Forelimb muscle (tissue), 1 donor: Measurements from ENCODE around the gene SNX20. TPM values are rescaled to one million over a fixed set of nuclear protein-coding genes. Genes with fewer than 3 reads are reported as not detected.

Source experiments
- DNase-seq: peaks from one replicate; pipeline ENCODE4 v3.0.0-alpha.2; 2013; ENCODE audit warnings: low read depth
- polyA plus RNA-seq: library from polyadenylated mRNA; unstranded; fragments of 120-200 nt; gene quantifications from one replicate; pipeline ENCODE4 v1.2.1, GENCODE V29; 2013; ENCODE audit not compliant: insufficient read length

Gene SNX20
- polyA plus RNA-seq, 1 donor = 1.6 TPM

DNA sequence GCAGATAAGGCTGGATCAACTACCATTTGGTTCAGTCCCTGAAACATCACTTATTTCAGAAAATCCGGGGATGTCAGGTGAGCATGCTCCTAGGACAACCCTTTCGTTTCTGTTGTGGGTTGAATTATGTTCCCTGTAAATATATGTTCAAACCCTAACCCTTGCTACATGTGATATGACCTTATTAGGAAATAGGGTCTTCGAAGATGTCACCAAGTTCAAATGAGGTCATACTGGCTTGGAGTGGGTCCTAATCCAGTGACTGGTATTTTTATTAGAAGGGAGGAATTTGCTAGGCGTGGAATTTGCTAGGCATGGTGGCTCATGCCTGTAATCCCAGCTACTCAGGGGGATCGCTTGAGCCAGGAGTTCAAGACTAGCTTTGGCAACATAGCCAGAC lies 21.3 kb downstream of the SNX20 start:
- DNase-seq = no peak

DNA sequence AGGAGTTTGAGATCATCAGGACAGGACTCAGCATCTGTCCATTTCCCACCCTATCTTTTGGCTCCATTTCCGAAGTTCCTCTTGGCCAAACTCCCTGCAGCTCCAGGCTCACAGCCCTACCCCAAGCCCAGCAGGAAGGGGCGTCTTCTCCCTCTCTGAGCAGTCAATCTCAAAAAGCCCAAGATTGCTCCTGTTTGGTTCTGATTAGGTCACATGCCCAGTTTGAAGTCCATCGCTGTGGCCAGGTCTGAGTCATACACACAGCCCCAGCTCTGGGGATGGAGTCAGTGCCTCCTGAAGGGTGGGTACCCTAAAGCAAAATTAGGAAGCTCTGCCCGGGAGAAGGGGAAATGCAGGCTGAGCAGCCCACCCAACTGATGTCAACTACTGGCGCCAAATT lies 23.9 kb downstream of the SNX20 start:
- DNase-seq = no peak

DNA sequence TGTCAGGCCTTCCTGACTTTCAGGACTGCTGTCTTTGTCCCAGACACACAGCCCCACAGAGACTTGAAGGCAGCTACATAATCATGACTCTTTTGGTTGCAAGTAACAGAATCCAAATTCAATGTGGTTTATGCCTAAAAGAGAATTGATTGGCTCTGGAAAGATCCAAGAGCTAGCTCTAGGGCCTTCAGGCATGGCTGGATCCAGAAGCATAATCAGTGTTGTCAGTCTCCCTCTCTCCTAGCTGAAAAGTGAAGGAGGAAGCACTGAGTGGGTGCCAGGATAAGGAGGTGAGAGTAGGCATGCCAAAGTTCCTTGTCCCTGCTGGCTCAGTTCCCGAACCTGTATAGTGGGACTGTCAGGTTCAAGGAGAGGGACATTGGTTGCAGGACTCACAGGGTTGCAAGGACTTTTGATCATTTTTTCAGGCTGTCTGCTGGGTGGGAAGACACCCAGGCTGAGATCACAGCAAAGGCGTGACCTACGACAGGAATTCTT lies 25.5 kb downstream of the SNX20 start:
- DNase-seq = no peak

DNA sequence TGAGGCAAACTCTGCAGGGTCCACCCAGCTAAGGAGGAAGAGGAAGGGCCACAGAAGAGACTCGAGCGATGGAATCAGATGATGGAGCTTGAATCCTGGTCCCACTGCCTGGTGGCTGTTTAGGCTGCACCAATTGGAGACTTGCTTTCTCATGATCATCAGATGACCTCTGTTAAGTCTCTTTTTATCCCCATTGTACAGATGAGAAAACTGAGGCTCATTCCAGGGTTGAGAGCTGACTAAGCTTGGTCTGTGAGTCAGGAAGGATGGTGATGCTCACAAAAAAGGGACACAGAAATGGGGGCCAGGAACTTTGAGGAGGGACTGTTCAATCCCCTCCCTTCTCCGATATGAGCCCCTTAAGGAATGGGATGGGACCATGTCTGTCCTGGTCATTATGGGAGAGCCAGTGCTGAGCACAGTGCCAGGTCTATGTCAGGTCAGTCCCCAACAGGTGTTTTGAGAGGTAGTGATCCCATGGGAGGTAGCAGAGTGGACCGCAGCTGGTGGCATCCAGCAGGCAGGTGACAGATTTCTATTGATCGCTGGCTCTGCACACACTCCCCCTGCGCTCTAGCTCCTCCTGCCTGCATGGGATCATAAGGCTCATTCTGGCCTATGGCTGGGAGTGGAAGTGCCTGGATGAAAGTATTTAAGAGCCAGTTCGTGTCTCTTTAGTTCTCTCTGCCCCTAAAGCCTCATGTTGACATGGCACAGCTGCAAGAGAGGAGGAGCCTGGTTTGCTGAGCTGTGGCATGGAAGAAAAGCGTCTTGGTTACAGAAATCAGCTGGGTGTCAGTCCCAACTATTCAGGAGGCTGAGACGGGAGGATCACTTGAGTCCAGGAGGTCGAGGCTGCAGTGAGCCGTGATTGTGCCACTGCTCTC lies 27.2 kb downstream of the SNX20 start:
- no peak for DNase-seq

DNA sequence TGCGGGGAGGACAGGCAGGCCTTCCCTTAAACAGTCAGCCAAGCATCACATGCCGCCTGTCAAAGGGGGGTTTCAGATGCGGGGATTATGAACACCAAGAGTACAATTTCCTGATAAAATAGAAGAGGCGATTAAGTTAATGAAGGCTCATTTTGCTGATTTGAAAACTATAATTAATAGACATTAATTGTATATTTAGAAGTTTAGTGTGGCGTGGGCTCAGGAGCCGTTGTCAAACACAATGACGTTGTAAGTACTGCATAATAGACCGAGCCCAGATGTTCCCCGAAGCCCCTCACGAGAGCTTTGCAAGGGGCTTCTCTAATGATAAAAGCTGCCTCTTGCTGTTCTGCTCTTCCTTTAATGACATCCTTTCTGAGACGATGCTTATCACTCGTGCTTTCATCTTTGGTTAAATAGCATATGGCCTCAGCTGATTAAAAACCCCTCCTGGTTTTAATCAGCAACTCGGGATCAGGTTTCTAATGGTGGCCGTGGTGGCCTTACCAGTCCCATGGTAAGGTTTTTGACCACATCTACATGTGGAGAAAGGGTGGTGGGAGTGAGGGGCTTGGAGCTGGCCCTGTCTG lies 28.2 kb downstream of the SNX20 start:
- DNase-seq = no peak

DNA sequence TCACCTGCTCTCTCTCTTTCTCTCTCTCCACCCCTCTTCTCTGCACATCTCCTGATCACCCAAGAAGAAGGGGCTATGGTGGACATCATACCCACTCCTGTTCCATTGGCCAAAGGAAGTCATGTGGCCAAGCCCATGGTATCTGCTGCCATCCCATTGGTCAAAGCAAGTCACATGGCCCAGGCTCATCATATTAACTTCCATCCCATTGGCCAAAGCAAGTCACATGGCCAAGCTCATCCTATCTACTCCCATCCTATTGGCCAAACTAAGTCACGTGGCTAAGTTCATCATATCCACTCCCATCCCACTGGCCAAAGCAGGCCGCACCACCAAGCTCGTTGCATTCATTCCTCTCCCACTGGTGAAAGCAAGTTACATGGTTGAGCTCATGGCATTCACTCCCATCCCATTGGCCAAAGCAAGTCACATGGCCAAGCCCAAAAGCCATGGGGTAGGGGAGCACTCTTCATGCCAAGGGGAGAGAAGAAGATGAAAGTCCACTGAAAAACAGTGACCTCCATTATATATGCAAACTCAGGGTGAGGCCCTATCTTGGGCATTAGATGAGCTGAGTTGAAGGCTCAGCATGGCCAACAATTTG lies 29.2 kb downstream of the SNX20 start:
- DNase-seq = no peak

DNA sequence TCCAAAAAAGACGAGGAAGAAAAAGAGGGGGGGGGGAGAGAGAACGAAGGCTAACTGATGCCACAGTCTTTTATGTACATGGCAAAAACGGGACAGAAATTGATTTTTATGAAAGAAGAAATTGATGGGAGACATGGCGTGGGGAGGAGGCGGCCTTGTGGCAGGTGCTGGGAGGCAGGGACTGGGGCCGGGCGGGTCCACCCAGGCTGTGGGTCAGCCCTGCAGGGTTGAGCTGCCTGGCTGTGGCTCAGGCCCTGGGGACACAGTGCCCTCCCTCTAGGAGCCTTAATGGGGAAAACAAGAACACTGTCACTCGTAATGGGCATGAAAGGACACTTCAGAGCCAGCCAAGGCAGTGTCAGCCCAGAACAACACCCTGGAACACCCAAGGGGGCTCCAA lies 34.8 kb downstream of the SNX20 start:
- no peak for DNase-seq

DNA sequence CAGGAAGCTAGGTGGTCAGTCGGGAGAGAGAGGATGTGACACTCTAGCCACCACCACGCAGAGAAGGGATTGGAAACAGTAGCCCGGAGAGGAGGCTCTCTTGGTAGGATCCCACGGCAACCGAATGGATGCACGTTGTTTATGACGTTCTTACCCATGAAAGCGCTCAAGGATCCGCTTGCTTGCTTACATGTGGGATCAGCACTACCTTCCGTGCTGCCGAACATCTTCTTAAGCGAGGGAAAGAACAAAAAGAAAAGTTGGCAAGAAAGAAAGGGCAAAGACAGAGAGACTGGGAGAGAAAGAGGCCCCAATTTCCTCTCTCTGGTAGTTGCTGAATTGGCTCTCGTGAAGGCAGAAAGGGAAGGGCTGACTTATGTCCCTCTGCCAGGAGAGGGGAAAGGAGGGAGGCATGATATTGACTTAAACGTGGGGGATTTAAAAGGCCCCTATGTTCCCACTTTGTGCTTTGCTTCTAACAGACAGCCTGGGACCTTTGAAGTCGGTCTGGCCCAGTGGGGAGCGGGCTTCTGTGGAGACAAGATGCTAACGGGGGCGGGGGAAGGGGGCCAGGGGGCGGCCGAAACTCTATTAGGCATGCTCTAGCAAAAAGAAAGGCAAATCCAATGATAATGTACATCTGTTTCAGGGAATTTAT lies 35.4 kb downstream of the SNX20 start:
- no peak for DNase-seq

DNA sequence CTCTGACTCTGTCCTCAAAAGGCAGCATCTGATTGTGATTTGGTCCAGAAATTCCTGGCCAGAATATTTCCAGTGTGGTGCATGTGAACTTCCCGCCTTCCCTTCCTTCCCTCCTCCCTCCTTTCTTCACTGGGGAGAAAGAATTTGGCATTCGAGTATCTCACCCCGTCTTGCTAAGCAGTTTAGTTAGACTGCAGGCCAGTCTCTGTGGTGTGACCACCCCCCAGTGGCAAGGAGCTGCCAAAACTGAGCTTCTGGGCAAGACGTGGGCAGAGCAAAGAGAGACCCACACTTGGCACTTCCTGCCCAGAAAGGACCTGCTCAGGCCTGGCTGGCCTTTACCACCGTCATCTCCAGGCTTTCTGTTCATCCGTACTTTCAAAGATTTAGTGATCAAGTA lies 36.4 kb downstream of the SNX20 start:
- DNase-seq = no peak

DNA sequence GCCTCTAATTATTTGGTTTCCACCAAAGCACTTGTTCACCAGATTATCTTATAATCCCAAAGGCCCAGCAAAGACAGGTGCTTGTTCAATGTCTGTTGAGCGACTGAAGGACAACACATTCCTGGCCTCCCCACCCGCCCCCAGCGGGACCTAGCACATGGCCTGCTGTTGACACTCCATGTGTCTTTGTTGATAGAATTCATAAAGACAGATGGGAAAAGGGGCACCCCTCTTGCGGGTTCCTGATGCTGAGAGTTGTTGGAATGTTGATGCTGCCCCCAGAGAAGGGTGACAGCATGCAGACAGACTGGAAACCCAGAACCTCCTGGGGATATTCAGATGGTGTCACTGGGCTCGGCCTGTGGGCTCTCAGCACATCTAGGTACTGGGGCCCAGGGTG lies 36.9 kb downstream of the SNX20 start:
- DNase-seq = no peak

DNA sequence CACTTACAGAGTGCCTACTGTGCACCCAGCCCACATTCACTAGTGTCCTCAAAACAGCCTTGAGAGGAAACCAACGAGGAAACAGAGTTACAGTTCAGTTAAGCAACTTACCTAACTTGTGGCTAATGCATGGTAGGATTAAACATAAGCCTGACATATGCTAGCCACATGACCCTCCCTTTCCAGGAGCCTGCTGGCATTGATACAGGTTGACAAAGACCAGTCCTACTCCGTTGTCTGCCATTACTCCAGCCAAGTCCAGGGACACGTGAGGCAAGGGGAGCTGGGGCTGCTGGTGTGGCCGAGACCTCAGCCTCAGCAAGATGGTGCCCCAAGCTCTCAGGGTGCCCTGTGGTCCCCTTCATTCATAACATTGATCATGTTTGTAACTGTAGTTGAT lies 37.9 kb downstream of the SNX20 start:
- DNase-seq = no peak

DNA sequence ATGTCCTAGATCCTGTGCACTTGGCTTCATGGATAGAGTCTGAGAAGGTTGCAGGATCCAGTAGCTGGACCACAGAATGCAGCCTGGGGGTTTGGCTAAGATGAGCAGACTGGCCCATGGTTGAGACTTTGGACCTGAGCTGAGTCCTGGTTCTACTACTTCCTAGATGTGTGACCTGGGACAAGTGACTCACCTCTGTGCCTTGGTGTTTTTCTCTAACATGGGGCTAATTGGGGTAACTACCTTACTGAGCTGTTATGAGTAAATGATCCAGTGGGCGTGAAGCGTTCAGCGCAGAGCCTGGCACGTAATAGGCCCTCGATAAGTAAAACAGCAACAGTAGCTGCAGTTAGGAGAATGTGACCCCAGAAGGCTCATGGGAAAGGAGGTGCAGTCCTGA lies 38.8 kb downstream of the SNX20 start:
- DNase-seq = no peak

DNA sequence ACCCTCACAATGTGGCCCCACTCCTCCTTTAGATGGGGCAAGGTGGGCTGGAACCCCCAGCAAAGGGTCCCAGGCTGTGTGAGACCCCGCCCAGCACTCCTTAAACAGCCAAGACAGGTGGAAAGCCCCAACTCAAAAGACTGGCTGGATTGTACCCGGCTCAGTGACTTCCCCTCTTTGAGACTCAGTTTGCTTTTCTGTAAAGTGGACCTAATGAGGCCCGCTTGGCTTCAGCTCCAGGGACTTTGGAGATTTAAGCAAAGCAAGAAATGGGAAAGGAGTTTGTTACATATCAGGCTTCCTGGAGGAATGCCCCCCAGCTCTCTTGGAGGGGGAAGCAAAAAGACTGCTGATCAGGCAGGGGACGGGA lies 39.3 kb downstream of the SNX20 start:
- no peak for DNase-seq

DNA sequence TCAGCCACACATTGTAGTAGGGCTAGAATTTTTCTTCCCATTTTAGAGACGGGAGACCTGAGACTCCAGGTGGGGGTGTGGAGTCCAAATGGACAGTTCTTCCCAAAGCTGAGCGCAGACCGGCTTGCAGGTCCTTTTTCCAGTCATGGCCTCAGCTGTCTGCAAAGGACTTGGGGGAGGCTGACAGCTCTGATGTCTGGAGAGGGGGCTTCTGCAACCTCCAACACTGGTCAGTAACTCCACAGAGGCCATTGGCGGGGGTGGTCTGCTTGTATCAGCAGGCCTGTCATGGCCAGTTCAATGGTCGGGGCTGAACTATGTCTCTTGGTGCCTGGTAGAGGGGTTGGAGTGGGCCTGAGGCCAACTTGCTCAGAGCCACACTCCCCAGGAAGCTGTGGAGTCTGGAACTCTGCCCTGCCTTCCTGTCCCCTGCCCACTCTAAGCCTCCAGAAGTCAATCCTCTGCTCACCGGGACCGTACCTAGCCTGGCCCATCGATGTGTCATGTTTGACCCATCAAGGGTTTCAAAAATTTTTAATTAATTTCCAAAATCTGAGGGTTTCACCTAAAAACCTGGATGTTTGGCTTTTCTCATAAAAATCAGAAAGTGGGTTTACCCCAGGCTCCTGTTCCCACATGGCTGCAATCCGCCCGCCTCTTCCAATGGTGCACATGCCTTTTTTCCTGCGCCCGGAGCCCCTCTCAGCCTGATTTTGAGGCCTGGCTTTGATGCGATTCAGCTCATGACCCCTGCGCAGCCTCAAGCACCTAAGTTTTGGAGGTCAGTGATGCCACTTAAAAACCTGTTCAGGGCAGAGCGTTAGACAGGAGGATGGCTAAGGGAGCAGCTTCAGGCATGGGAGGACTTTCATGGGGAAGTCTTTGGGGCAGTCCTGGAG lies 39.9 kb downstream of the SNX20 start:
- no peak for DNase-seq

DNA sequence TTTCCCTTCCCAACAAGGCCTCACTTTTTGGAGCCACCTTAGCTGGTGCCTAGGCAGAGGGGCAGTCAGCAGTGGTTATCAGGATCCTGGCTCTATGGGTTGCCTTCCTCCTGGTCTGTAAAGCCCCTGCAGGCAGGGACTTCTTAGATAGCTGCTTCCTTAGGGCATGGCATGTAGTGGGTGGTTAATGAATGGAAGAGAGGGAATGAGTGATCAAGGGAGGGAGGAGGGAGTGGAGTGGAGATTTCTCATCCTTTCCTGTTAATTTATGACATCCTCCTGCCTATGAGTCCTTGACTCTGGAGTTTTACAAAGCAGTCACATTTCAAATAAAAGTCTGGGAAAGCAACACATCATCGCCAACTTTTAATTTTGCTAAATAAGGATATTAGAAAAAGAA lies 40.7 kb downstream of the SNX20 start:
- no peak for DNase-seq

DNA sequence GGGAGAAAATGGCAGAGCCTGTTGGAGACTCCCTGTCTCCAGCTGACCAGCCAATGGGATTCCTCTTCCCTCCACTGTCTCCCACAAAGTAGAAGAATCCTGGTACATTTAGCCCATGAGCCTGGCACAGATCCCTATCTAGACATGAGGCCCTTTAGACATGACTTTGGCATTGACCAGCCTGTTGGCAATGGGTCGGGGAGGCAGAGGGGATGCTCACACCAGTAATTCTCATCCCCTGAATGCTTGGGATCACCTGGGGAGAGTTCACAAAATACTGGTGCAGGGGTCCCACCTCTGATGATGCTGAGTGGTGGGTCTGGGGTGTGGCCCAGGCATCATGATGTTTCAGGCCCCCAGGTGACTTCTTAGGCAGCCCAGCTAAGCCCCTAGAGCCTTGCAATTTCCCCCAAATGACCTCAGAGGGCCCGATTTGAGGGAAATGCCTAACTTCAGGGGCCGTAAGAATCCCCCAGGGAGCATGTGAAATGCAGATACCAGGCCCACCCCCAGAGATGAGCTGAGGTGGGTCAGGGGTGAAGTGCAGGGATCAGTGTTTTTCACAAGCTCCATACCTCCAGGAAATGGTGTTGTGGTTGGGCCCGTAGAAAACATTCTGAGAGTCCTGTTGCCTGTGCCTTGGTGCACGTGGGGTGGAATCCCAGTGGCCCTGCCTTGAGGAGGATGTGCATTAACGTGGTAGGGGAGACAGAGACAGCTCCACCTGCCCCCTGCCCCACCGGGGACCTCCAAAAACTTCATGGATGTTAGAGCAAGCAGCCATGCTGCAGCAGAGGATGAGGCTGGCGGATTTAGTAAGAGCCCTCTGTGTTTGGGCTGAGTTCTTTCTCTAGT lies 42.1 kb downstream of the SNX20 start:
- DNase-seq = no peak

DNA sequence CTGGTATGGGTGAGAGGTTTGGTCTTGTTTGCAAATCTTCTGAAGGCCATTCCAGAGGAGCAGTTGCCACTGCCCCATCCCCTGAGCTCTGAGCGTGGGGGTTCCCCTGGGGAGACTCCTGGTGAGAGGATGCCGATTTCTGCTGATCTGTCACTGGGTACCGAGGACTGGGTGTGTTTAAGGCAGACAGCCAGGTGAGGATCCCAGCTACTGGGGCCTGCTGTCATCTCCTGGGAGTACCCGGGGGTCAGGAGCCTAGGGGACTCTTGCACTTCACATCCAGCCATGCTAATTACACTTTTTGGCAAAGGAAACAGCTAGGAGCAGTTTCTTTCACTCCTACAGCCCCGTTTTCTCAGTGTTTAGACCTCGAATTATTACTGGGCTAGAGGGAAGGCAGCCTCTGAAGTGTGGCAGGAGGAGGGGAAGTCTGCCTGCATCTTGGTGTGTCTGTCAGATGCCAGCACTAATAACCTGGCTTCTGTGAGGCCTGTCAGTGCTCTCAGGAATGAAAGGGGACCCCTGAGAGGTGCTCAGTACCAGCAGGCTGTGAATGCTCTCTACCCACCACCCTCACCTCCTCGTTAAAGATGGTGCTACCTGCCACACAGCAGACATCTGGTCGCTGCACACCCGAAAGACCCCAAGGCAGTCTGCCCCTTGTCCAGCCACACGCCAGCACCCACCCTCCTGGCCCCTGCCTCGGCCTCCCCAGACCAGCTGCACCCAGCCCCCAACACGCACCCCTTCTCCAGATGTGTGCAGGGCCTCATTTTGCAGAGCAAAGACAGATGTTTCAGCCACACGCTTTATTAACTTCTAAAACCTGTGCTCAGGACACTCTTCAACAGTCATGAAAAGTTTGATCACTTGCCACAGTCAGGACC lies 43.2 kb downstream of the SNX20 start:
- no peak for DNase-seq

DNA sequence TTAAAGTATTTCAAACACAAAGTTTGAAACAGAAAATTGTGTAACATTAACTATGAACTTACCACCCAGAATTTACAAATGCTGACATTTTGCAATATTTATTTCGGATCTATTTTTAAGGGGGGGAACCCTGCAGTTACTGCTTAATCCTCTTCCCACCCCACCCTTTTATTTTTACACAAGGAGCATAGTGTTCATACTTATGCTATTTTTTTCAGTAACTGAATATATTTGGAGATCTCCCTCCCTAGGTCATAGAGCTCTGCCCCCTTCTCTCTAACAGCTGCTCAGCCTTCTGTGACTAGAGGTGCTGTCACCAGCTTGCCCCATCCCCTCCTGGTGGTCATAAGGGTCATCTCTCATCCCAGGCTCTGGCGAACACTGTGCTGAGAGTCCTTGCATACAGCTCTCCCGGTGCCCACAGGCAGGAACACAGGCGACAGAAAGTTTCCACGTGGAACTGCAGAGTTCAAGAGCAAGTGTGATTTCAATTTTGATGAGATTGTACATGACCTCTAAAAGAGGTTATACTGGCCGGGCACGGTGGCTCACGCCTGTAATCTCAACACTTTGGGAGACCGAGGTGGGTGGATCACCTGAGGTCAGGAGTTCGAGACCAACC lies 44.2 kb downstream of the SNX20 start:
- DNase-seq = no peak
